Effector memory CD8-positive, alpha-beta T cell (primary cell): ENCODE results near the gene GDF15.
A peak's percentile ranks its signal among the peaks of the same experiment; 100 is the strongest.

Source experiments
- ATAC-seq: fragments of 150-1000 bp; cut with Tn5 transposase; replicated peaks from 2 replicates; pipeline ENCODE4 v1.10.0; 2021; ENCODE audit warnings: mild to moderate bottlenecking, moderate library complexity
- DNase-seq, 3 experiments: peaks; one replicate each; pipeline ENCODE4 v3.0.0; 2021
- H3K27ac Mint-ChIP-seq, 2 donors: one replicate each; pipeline ENCODE4 v1.8.0; 2022; ENCODE audit warnings: mild to moderate bottlenecking in 2 of 2, mixed read lengths in 2 of 2, moderate library complexity in 2 of 2
- H3K27me3 Mint-ChIP-seq, 2 donors: one replicate each; pipeline ENCODE4 v1.8.0; 2022; ENCODE audit warnings: mixed read lengths in 2 of 2
- H3K36me3 Mint-ChIP-seq: one replicate; pipeline ENCODE4 v1.8.0; 2022; ENCODE audit warnings: mild to moderate bottlenecking, moderate library complexity, mixed read lengths; ENCODE audit not compliant: insufficient read depth
- H3K4me1 Mint-ChIP-seq, 2 donors: one replicate each; pipeline ENCODE4 v1.8.0; 2022; ENCODE audit warnings: low read depth in 2 of 2, mixed read lengths in 2 of 2
- H3K4me3 Mint-ChIP-seq, 2 donors: one replicate each; pipeline ENCODE4 v1.8.0; 2022; ENCODE audit warnings: mild to moderate bottlenecking in 2 of 2, mixed read lengths in 2 of 2, moderate library complexity in 2 of 2
- H3K9me3 Mint-ChIP-seq, 2 donors: one replicate each; pipeline ENCODE4 v1.8.0; 2022; ENCODE audit warnings: mixed read lengths in 2 of 2

GDF15 gene

GRCh38 chr19:18420930-18421329 is 35.0 kb downstream of the GDF15 start:
- peaks cover 75 to 85% of the 10 kb centered on the region in 2 donors for H3K4me1 Mint-ChIP-seq
- H3K27me3 Mint-ChIP-seq: no peaks in the 10 kb centered on the region
- H3K9me3 Mint-ChIP-seq: no peaks in the 10 kb centered on the region
- DNase-seq (no peak), ATAC-seq (no peak)
- peak overlapping the region; percentile 92 to 95 for H3K27ac Mint-ChIP-seq
- H3K4me3 Mint-ChIP-seq: peak overlapping the region; percentile 88 to 93
- H3K36me3 Mint-ChIP-seq: peaks cover 58% of the 10 kb centered on the region

- H3K4me3 Mint-ChIP-seq: peak overlapping the region; percentile 88 to 93
- no peak for ATAC-seq
- H3K4me1 Mint-ChIP-seq: peaks cover 75 to 83% of the 10 kb centered on the region in 2 donors
Observed at GRCh38 chr19:18421371-18421959, 35.5 kb downstream of the GDF15 start.

GRCh38 chr19:18422530-18423191 is 36.7 kb downstream of the GDF15 start:
- ATAC-seq (peak; percentile 10), DNase-seq (peak in 1 of 3 experiments; percentile 44)
- Mint-ChIP-seq H3K4me1 (peaks cover 71 to 73% of the 10 kb centered on the region in 2 donors), H3K27ac (peak overlapping the region; percentile 93 to 95), H3K9me3 (no peaks in the 10 kb centered on the region), H3K4me3 (peak overlapping the region; percentile 88 to 93), H3K27me3 (no peaks in the 10 kb centered on the region), H3K36me3 (peaks cover 60% of the 10 kb centered on the region)

More at GRCh38 chr19:18421371-18421959, 35.5 kb downstream of the GDF15 start:
- DNase-seq: peak in 1 of 3 experiments; percentile 18
- Mint-ChIP-seq H3K27me3 (no peaks in the 10 kb centered on the region), H3K36me3 (peaks cover 59% of the 10 kb centered on the region), H3K27ac (peak overlapping the region; percentile 92 to 95), H3K9me3 (no peaks in the 10 kb centered on the region)

- Mint-ChIP-seq H3K9me3 (no peaks in the 10 kb centered on the region), H3K4me3 (peak overlapping the region; percentile 88 to 93), H3K36me3 (peaks cover 61% of the 10 kb centered on the region), H3K4me1 (peaks cover 64 to 66% of the 10 kb centered on the region in 2 donors), H3K27ac (peak overlapping the region; percentile 93 to 95), H3K27me3 (no peaks in the 10 kb centered on the region)
- ATAC-seq (no peak), DNase-seq (no peak)
Observed at GRCh38 chr19:18423258-18424020, 37.5 kb downstream of the GDF15 start.

GRCh38 chr19:18424122-18424889 is 38.3 kb downstream of the GDF15 start:
- no peaks in the 10 kb centered on the region for H3K9me3 Mint-ChIP-seq
- H3K36me3 Mint-ChIP-seq: peaks cover 61% of the 10 kb centered on the region
- H3K27ac Mint-ChIP-seq: peak overlapping the region; percentile 67 to 95
- ATAC-seq (no peak), DNase-seq (no peak)
- no peaks in the 10 kb centered on the region for H3K27me3 Mint-ChIP-seq
- H3K4me1 Mint-ChIP-seq: peaks cover 60 to 61% of the 10 kb centered on the region in 2 donors
- peak overlapping the region; percentile 88 to 93 for H3K4me3 Mint-ChIP-seq

GRCh38 chr19:18424890-18425514 is 39.0 kb downstream of the GDF15 start:
- DNase-seq: no peak
- H3K9me3 Mint-ChIP-seq: no peaks in the 10 kb centered on the region
- H3K4me1 Mint-ChIP-seq: peaks cover 62 to 66% of the 10 kb centered on the region in 2 donors
- no peaks in the 10 kb centered on the region for H3K27me3 Mint-ChIP-seq
- no peak for ATAC-seq
- H3K4me3 Mint-ChIP-seq: peak overlapping the region; percentile 15 to 88
- H3K36me3 Mint-ChIP-seq: peaks cover 65% of the 10 kb centered on the region
- H3K27ac Mint-ChIP-seq: peak overlapping the region; percentile 67 to 95

- peak overlapping the region; percentile 15 to 44 for H3K4me3 Mint-ChIP-seq
Observed at GRCh38 chr19:18425515-18426415, 39.8 kb downstream of the GDF15 start.

GRCh38 chr19:18426416-18426767 is 40.4 kb downstream of the GDF15 start:
- H3K27me3 Mint-ChIP-seq: no peaks in the 10 kb centered on the region
- H3K4me1 Mint-ChIP-seq: peaks cover 49 to 57% of the 10 kb centered on the region in 2 donors
- H3K27ac Mint-ChIP-seq: peak overlapping the region; percentile 77 to 95
- peaks cover 62% of the 10 kb centered on the region for H3K36me3 Mint-ChIP-seq
- H3K4me3 Mint-ChIP-seq: peak overlapping the region; percentile 38 to 44
- ATAC-seq: no peak
- DNase-seq: no peak
- no peaks in the 10 kb centered on the region for H3K9me3 Mint-ChIP-seq

More at GRCh38 chr19:18425515-18426415, 39.8 kb downstream of the GDF15 start:
- Mint-ChIP-seq H3K27ac (peak overlapping the region; percentile 77 to 95), H3K27me3 (no peaks in the 10 kb centered on the region), H3K4me1 (peaks cover 56 to 63% of the 10 kb centered on the region in 2 donors), H3K9me3 (no peaks in the 10 kb centered on the region), H3K36me3 (peaks cover 62% of the 10 kb centered on the region)
- DNase-seq (no peak), ATAC-seq (no peak)

GRCh38 chr19:18427080-18427742 is 41.3 kb downstream of the GDF15 start:
- no peaks in the 10 kb centered on the region for H3K9me3 Mint-ChIP-seq
- peak overlapping the region; percentile 10 to 38 for H3K4me3 Mint-ChIP-seq
- H3K27me3 Mint-ChIP-seq: no peaks in the 10 kb centered on the region
- peaks cover 41 to 51% of the 10 kb centered on the region in 2 donors for H3K4me1 Mint-ChIP-seq
- ATAC-seq (no peak), DNase-seq (no peak)
- H3K36me3 Mint-ChIP-seq: peaks cover 58% of the 10 kb centered on the region
- H3K27ac Mint-ChIP-seq: peak overlapping the region; percentile 92 to 95

GRCh38 chr19:18427743-18428113 is 41.8 kb downstream of the GDF15 start:
- Mint-ChIP-seq H3K27me3 (no peaks in the 10 kb centered on the region), H3K4me1 (peaks cover 38 to 47% of the 10 kb centered on the region in 2 donors), H3K27ac (peak overlapping the region; percentile 92 to 95), H3K9me3 (no peaks in the 10 kb centered on the region), H3K4me3 (no peak overlapping the region), H3K36me3 (peaks cover 56% of the 10 kb centered on the region)
- no peak for ATAC-seq
- DNase-seq: no peak

GRCh38 chr19:18428173-18428786 is 42.3 kb downstream of the GDF15 start:
- H3K27me3 Mint-ChIP-seq: no peaks in the 10 kb centered on the region
- H3K27ac Mint-ChIP-seq: peak overlapping the region; percentile 92 to 95
- no peaks in the 10 kb centered on the region for H3K9me3 Mint-ChIP-seq
- DNase-seq: no peak
- peaks cover 32 to 41% of the 10 kb centered on the region in 2 donors for H3K4me1 Mint-ChIP-seq
- ATAC-seq: no peak
- H3K36me3 Mint-ChIP-seq: peaks cover 55% of the 10 kb centered on the region
- peak overlapping the region; percentile 73 for H3K4me3 Mint-ChIP-seq
